SU-DHL-6 (cell line): ENCODE results near the gene STARD3.

ENCODE experiments used
- H2AFZ ChIP-seq: fragments of 200-600 bp; sonication (generic); 2 replicates; pipeline ENCODE4 v1.6.1; 2014; ENCODE audit warnings: low read depth, mild to moderate bottlenecking, moderate library complexity, mixed read lengths, antibody characterized with exemption, low read length; ENCODE audit not compliant: severe bottlenecking
- H3F3A ChIP-seq: fragments of 200-600 bp; shearing (Covaris generic); 2 replicates; pipeline ENCODE4 v1.6.0; 2016; ENCODE audit warnings: antibody characterized with exemption, mild to moderate bottlenecking; ENCODE audit not compliant: insufficient read depth
- H3K27ac ChIP-seq: fragments of 200-600 bp; sonication (generic); 2 replicates; pipeline ENCODE4 v1.5.1; 2016; ENCODE audit warnings: low read depth, mild to moderate bottlenecking, low read length, moderate library complexity, mixed read lengths
- H3K27me3 ChIP-seq: fragments of 200-600 bp; sonication (generic), shearing (Covaris generic); 2 replicates; pipeline ENCODE4 v1.6.0; 2014; ENCODE audit warnings: mild to moderate bottlenecking, low read length
- H3K36me3 ChIP-seq: fragments of 200-600 bp; sonication (generic); 2 replicates; pipeline ENCODE4 v1.6.1; 2014; ENCODE audit warnings: mild to moderate bottlenecking, low read length, mixed read lengths
- H3K4me2 ChIP-seq: fragments of 300-600, 200-600 bp; shearing (Covaris generic), sonication (generic); 2 replicates; pipeline ENCODE4 v1.6.0; 2014; ENCODE audit warnings: low read length, low read depth, mild to moderate bottlenecking; ENCODE audit not compliant: poor library complexity, severe bottlenecking
- H3K4me3 ChIP-seq: fragments of 200-600 bp; sonication (generic); 2 replicates; pipeline ENCODE4 v1.5.1; 2014; ENCODE audit warnings: antibody characterized with exemption, low read length, mild to moderate bottlenecking, mixed read lengths; ENCODE audit not compliant: insufficient read depth, poor library complexity, severe bottlenecking
- H3K79me2 ChIP-seq: fragments of 200-600 bp; sonication (generic); 2 replicates; pipeline ENCODE4 v1.6.1; 2014; ENCODE audit warnings: mild to moderate bottlenecking, low read length, moderate library complexity; ENCODE audit not compliant: insufficient read depth
- H3K9ac ChIP-seq: fragments of 200-600 bp; sonication (generic); 2 replicates; pipeline ENCODE4 v1.7.0; 2014; ENCODE audit warnings: mild to moderate bottlenecking, low read length
- H3K9me2 ChIP-seq: fragments of 200-600 bp; sonication (generic); replicated peaks from 2 replicates; pipeline ENCODE4 v1.6.1; 2014; ENCODE audit warnings: low read length; ENCODE audit not compliant: insufficient read depth
- H3K9me3 ChIP-seq: fragments of 200-600 bp; sonication (generic); 2 replicates; pipeline ENCODE4 v1.6.1; 2014; ENCODE audit warnings: low read length, mixed read lengths; ENCODE audit not compliant: insufficient read depth
- H4K20me1 ChIP-seq: fragments of 200-600 bp; sonication (generic); 2 replicates; pipeline ENCODE4 v1.6.1; 2014; ENCODE audit warnings: low read depth, mild to moderate bottlenecking, antibody characterized with exemption, low read length, moderate library complexity, mixed read lengths
- EZH2phosphoT487 ChIP-seq: fragments of 200-600 bp; sonication (generic), shearing (Covaris generic); conservative IDR thresholded peaks from 2 replicates; pipeline ENCODE4 v1.6.1; 2018; ENCODE audit warnings: mild to moderate bottlenecking, antibody characterized with exemption, low read length, moderate library complexity, mixed read lengths
- TF ChIP-seq, protein P1 (sequence below): fragments of 200-600 bp; sonication (generic); IDR thresholded peaks from one replicate; pipeline ENCODE4 v1.5.1; 2017; ENCODE audit warnings: antibody characterized with exemption, mild to moderate bottlenecking, low read length, moderate library complexity; ENCODE audit not compliant: insufficient read depth, poor library complexity, severe bottlenecking

Gene STARD3

DNA sequence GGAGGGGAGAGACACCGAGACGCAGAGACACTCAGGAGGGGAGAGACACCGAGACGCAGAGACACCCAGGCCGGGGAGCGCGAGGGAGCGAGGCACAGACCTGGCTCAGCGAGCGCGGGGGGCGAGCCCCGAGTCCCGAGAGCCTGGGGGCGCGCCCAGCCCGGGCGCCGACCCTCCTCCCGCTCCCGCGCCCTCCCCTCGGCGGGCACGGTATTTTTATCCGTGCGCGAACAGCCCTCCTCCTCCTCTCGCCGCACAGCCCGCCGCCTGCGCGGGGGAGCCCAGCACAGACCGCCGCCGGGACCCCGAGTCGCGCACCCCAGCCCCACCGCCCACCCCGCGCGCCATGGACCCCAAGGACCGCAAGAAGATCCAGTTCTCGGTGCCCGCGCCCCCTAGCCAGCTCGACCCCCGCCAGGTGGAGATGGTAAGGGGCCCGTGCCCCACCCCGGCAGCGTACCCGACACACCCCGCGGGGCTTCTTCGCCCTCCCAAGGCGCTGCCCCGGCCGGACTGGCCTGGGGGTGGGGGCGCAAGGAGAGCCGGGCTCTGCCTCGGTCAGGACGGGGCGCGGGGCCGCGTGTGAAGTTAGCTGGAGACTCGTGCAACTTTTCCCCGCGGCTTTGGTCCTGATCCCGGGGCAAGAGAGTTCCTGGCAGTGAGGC is 9.8 kb upstream of the STARD3 start:
- peaks cover 3% of the 10 kb centered on the region; the same call in 1 of the 2 replicates for H3F3A ChIP-seq
- no peak overlapping the region for H2AFZ ChIP-seq
- TF ChIP-seq, protein P1, sequence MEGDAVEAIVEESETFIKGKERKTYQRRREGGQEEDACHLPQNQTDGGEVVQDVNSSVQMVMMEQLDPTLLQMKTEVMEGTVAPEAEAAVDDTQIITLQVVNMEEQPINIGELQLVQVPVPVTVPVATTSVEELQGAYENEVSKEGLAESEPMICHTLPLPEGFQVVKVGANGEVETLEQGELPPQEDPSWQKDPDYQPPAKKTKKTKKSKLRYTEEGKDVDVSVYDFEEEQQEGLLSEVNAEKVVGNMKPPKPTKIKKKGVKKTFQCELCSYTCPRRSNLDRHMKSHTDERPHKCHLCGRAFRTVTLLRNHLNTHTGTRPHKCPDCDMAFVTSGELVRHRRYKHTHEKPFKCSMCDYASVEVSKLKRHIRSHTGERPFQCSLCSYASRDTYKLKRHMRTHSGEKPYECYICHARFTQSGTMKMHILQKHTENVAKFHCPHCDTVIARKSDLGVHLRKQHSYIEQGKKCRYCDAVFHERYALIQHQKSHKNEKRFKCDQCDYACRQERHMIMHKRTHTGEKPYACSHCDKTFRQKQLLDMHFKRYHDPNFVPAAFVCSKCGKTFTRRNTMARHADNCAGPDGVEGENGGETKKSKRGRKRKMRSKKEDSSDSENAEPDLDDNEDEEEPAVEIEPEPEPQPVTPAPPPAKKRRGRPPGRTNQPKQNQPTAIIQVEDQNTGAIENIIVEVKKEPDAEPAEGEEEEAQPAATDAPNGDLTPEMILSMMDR: no peak
- TF ChIP-seq EZH2phosphoT487: no peak
- no peak overlapping the region for H3K27ac ChIP-seq
- H3K9me3 ChIP-seq: no peaks in the 10 kb centered on the region
- no peak overlapping the region for H3K4me2 ChIP-seq
- no peaks in the 10 kb centered on the region for H3K9me2 ChIP-seq
- H3K4me3 ChIP-seq: no peak overlapping the region
- H3K9ac ChIP-seq: no peak overlapping the region
- H4K20me1 ChIP-seq: no peaks in the 10 kb centered on the region
- H3K27me3 ChIP-seq: no peaks in the 10 kb centered on the region
- H3K79me2 ChIP-seq: no peaks in the 10 kb centered on the region
- no peaks in the 10 kb centered on the region for H3K36me3 ChIP-seq

DNA sequence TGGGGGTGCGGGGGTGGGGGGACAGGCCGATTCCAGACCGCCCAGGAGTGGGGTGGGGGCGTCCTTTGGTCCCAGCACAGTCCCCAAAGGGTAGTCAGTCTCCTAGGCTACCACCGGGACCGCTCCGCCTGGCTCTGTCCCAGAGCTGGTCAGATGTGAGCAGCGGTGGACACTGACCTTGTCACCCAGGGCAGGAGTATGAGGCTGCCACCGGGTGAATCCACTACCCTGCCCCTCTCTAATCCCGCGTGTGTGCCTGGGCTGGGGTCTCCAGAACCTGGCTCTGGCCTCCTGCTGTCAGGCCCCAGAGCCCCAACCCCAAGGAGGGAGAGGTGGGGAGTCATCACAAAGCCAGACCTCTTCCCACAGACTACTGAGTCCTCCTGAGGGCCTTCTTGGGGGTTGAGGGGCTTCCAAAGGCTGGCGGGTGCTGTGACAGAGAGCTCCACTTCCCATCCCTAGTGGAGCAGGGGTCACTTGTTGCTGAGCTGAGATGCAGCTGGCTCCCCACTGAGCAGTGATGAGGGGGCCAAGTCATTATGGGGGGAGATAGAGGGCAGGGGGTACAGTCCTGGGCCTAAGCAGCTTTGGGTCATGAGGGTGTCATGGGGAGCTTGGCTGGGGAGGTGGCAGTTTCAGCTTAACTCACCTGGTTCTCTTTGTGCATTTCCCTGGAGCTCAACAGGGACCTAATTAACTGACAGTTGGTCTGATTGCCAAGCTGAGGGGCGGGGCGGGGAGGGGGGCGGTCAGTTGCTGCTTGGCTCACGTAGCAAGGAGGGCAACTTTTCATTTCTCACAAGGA is 9.0 kb upstream of the STARD3 start:
- Histone ChIP-seq H3F3A (no peaks in the 10 kb centered on the region), H4K20me1 (no peaks in the 10 kb centered on the region), H3K79me2 (no peaks in the 10 kb centered on the region), H2AFZ (no peak overlapping the region), H3K27ac (no peak overlapping the region), H3K36me3 (no peaks in the 10 kb centered on the region), H3K27me3 (no peaks in the 10 kb centered on the region), H3K9ac (no peak overlapping the region), H3K9me3 (no peaks in the 10 kb centered on the region), H3K4me3 (no peak overlapping the region), H3K4me2 (no peak overlapping the region), H3K9me2 (no peaks in the 10 kb centered on the region)
- TF ChIP-seq EZH2phosphoT487: no peak
- TF ChIP-seq, protein P1: no peak

DNA sequence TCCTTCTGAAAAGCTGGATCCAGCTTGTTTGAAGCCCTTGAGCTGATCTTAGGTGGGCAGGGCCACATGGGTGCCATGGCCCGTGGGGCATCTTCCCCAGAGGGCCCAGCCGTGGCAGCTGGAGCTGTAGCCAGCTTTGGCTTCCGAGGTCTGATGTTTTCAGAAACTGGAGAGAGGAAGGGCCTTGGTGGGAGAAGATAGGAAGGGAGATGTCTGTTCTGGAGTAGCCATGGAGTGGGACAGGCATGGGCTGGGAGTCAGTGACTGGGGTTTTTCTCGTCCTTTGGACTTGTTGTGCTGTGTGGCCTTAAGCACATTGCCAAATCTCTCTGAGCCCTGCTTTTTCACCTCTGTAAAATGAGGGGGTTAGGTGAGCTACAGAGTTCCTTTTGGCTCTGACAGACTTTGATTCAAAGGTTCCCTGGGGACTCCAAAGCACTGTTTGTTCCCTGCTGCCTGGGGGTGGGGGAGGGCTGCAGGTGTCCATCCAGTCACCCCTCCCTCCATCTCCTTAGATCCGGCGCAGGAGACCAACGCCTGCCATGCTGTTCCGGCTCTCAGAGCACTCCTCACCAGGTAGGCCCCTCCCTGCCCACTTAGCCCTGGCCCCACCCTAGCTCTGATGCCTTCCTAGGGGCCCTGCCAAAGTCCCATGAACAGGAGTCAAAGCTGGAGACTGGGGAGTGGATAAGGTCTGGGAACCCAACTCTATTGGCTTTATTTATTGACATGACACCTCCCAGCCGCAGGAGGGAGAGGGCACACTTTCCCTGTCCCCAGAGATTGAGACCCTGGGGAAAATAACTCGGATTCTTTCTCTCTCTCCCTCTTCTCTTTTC is 8.1 kb upstream of the STARD3 start:
- TF ChIP-seq, protein P1: no peak
- TF ChIP-seq EZH2phosphoT487: no peak
- H3K4me2 ChIP-seq: no peak overlapping the region
- no peak overlapping the region for H2AFZ ChIP-seq
- no peaks in the 10 kb centered on the region for H3K36me3 ChIP-seq
- H3K9me3 ChIP-seq: no peaks in the 10 kb centered on the region
- H3K9me2 ChIP-seq: no peaks in the 10 kb centered on the region
- no peaks in the 10 kb centered on the region for H4K20me1 ChIP-seq
- H3F3A ChIP-seq: no peaks in the 10 kb centered on the region
- H3K27me3 ChIP-seq: no peaks in the 10 kb centered on the region
- H3K79me2 ChIP-seq: no peaks in the 10 kb centered on the region
- H3K27ac ChIP-seq: no peak overlapping the region
- H3K9ac ChIP-seq: no peak overlapping the region
- H3K4me3 ChIP-seq: no peak overlapping the region
